Inferior parietal cortex (tissue), 1 donor: ENCODE results near the gene ATP2B2.
"Not testable (repeated sequence)": the region's sequence is repeated elsewhere in the genome, so short reads cannot be mapped to it uniquely, and the experiment has no call there.

Source experiments
- DNase-seq: peaks from one replicate; pipeline ENCODE4 v3.0.0-alpha.2; 2016; ENCODE audit errors: extremely low spot score

ATP2B2 gene

GRCh38 chr3:10382892-10383849, 122.2 kb downstream of the ATP2B2 start:
- DNase-seq: no peak

- DNase-seq: not testable (repeated sequence)
Measured at GRCh38 chr3:10382445-10382844, 122.9 kb downstream of the ATP2B2 start.

- no peak for DNase-seq
Measured at GRCh38 chr3:10381336-10381735, 124.0 kb downstream of the ATP2B2 start.

GRCh38 chr3:10380906-10381305, 124.5 kb downstream of the ATP2B2 start:
- no peak for DNase-seq

GRCh38 chr3:10379961-10380360, 125.4 kb downstream of the ATP2B2 start:
- DNase-seq: no peak

- no peak for DNase-seq
Measured at GRCh38 chr3:10379161-10379560, 126.2 kb downstream of the ATP2B2 start.

- DNase-seq: no peak
Measured at GRCh38 chr3:10378742-10379141, 126.6 kb downstream of the ATP2B2 start.

- no peak for DNase-seq
Measured at GRCh38 chr3:10378246-10378645, 127.1 kb downstream of the ATP2B2 start.

- DNase-seq: no peak
Measured at GRCh38 chr3:10377148-10377725, 128.1 kb downstream of the ATP2B2 start.

GRCh38 chr3:10376353-10376752, 129.0 kb downstream of the ATP2B2 start:
- no peak for DNase-seq

GRCh38 chr3:10375296-10376053, 129.9 kb downstream of the ATP2B2 start:
- no peak for DNase-seq

GRCh38 chr3:10374311-10374710, 131.1 kb downstream of the ATP2B2 start:
- DNase-seq: no peak

- no peak for DNase-seq
Measured at GRCh38 chr3:10373686-10374261, 131.6 kb downstream of the ATP2B2 start.

GRCh38 chr3:10371789-10372188, 133.6 kb downstream of the ATP2B2 start:
- no peak for DNase-seq

GRCh38 chr3:10371167-10371566, 134.2 kb downstream of the ATP2B2 start:
- no peak for DNase-seq

- DNase-seq: peak; percentile 40
Measured at GRCh38 chr3:10370429-10370828, 135.0 kb downstream of the ATP2B2 start.

- no peak for DNase-seq
Measured at GRCh38 chr3:10368512-10368911, 136.9 kb downstream of the ATP2B2 start.

- DNase-seq: no peak
Measured at GRCh38 chr3:10367506-10367905, 137.9 kb downstream of the ATP2B2 start.

GRCh38 chr3:10366651-10367101, 138.7 kb downstream of the ATP2B2 start:
- DNase-seq: no peak

- DNase-seq: no peak
Measured at GRCh38 chr3:10365791-10366190, 139.6 kb downstream of the ATP2B2 start.

- DNase-seq: no peak
Measured at GRCh38 chr3:10365316-10365715, 140.1 kb downstream of the ATP2B2 start.

- DNase-seq: no peak
Measured at GRCh38 chr3:10364806-10365205, 140.6 kb downstream of the ATP2B2 start.
